Activated naive CD8-positive, alpha-beta T cell (primary cell): ENCODE data around the gene INHBB.

ENCODE experiments used
- H3K27ac Mint-ChIP-seq: one replicate; pipeline ENCODE4 v1.8.0; 2021; ENCODE audit warnings: mixed read lengths
- H3K27me3 Mint-ChIP-seq: one replicate; pipeline ENCODE4 v1.8.0; 2021; ENCODE audit warnings: mixed read lengths
- H3K36me3 Mint-ChIP-seq: one replicate; pipeline ENCODE4 v1.8.0; 2021; ENCODE audit warnings: mixed read lengths
- H3K4me1 Mint-ChIP-seq: one replicate; pipeline ENCODE4 v1.8.0; 2021; ENCODE audit warnings: low read depth, mixed read lengths
- H3K4me3 Mint-ChIP-seq: one replicate; pipeline ENCODE4 v1.8.0; 2021; ENCODE audit warnings: mild to moderate bottlenecking, mixed read lengths
- H3K9me3 Mint-ChIP-seq: one replicate; pipeline ENCODE4 v1.8.0; 2021; ENCODE audit warnings: low read depth, mixed read lengths

INHBB gene

DNA sequence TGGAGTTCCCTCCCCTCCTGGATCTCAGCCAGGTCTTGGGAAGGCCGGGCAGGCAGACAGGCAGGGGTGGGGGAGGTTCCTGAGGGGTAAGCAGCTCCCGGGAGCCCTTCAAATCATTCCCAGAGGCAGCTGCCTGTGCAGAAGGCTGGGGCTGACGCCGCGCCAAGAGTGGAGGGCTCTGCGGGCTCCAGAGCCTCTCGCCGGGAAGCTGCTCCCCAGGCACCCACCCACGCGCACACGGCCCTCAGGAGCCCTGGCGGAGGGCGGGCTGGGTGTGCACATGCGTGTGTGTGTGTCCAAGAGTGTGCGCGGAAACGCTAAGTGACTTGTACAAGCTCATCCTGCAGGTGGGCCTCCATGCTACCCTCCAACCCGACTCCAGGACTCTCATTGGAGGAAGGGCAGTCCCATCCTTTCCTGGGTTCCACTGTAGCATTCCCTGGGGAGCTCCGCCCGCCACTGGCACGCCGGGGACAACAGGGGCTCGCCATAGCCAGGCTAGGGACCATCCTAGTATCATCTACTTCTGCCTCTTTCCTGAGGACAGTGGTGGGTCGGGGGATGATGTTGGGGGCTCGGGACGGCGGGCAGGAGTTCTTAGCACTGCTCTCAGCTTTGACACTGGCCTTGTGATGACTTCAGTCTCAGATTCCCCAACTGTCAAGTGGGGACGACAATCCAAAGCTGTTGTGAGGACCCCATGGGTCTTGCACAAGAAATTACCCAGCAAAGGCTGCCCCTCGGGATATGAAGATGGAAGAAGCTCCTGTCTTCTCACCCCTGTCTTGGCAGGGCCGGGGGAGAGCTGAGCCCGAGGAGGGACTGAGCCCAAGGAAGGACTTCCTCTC lies 50.3 kb downstream of the INHBB start:
- no peaks in the 10 kb centered on the region for H3K36me3 Mint-ChIP-seq
- peaks cover 3% of the 10 kb centered on the region for H3K27me3 Mint-ChIP-seq
- H3K27ac Mint-ChIP-seq, result no peak overlapping the region

DNA sequence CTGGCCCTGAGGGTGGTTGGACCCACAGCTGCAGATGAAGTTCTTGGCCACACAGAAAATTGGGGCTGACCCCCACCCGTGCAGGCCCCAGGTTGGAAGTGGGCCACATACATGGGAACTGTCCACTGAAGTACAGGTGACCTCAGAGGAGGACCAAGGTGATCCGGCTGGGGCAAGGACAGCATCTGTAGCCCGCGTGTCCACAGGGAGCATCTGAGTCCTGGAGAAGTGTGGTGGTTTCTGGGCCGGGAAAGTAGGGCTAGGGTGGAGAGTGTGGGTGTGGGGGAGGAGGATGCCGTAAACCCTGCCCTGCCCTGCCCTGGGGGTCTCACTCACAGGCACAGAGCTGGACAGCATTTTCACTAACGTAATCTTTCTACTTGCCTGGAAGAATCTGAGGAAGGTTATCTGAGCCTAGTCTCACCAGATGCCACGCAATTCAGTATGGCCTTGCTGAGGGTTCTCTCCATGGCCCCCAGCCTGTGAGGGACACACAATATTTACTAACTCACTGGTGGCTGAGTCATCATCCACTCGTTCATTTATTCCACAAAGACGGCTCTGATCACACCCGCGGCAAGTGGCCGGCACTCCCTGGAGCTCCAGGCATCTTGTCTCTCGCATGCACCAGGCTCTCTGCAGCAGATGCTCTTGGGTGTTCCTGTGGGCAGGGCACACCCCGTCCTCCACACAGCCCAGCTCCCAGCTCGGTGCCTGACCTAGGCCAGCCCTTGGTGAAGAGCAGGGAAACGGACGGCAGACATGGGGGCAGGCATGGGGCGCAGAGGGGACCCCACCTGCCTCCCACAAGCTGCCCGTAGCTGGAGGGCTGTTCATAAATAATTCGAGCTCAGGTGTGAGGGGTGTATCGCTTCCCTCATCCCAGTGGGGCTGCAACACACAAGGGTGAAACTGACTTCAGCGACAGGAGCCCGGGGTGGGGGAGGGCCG lies 51.2 kb downstream of the INHBB start:
- Mint-ChIP-seq H3K4me3 (no peak overlapping the region), H3K27ac (no peak overlapping the region), H3K36me3 (no peaks in the 10 kb centered on the region), H3K9me3 (no peaks in the 10 kb centered on the region), H3K4me1 (no peaks in the 10 kb centered on the region), H3K27me3 (peaks cover 3% of the 10 kb centered on the region)

More for the DNA sequence above, 50.3 kb downstream of the INHBB start:
- H3K9me3 Mint-ChIP-seq, result no peaks in the 10 kb centered on the region
- H3K4me3 Mint-ChIP-seq, result no peak overlapping the region
- no peaks in the 10 kb centered on the region for H3K4me1 Mint-ChIP-seq

- H3K27ac Mint-ChIP-seq, result no peak overlapping the region
- H3K36me3 Mint-ChIP-seq, result no peaks in the 10 kb centered on the region
- H3K27me3 Mint-ChIP-seq, result peaks cover 3% of the 10 kb centered on the region
- no peaks in the 10 kb centered on the region for H3K4me1 Mint-ChIP-seq
- no peak overlapping the region for H3K4me3 Mint-ChIP-seq
- H3K9me3 Mint-ChIP-seq, result no peaks in the 10 kb centered on the region
Measured at GRCh38 chr2:120398051-120398995, 52.4 kb downstream of the INHBB start.

DNA sequence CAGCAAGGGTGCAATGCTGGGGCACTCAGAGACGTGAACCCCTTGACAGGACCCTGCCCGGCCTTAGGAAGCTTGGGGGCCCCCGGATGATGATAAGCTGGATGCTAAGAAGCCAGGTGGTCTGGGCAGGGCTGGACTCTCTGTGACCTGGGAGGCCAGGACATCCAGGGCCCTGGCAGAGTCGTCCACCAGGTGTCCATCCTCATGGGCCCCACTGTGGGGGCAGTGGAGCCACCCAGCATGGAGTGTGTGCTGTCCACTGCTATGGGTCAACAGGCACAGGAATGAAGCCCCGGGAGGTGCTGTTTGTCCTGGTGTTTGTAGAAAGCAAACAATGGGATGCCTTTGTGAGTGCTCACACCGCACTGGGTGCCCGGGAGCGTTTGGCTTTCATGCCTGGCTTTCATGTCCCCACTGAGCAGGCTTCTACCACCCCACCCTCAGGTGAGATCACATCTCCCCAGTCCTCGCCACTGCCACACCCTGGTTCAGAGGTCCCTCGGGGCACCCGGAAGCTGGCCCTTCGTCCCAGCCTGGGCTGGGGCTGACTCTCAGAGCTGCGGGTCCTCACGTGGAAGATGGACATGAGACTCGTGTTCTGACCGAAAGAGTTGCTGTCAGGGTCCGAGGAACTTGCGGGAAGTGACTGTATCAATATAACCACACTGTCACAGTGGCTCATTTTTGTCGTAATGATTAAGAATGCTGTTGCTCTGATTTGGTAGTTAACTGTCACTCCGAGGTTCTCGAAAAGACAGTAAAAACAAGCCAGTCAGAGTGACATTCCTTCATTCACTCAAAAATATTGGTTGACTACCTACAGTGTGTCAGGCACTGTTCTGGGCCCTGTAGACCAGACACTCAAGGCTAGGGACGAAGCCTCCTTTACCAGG lies 53.3 kb downstream of the INHBB start:
- H3K4me3 Mint-ChIP-seq, result no peak overlapping the region
- H3K36me3 Mint-ChIP-seq, result no peaks in the 10 kb centered on the region
- H3K27me3 Mint-ChIP-seq, result peaks cover 3% of the 10 kb centered on the region
- H3K4me1 Mint-ChIP-seq, result no peaks in the 10 kb centered on the region
- no peak overlapping the region for H3K27ac Mint-ChIP-seq
- H3K9me3 Mint-ChIP-seq, result no peaks in the 10 kb centered on the region

DNA sequence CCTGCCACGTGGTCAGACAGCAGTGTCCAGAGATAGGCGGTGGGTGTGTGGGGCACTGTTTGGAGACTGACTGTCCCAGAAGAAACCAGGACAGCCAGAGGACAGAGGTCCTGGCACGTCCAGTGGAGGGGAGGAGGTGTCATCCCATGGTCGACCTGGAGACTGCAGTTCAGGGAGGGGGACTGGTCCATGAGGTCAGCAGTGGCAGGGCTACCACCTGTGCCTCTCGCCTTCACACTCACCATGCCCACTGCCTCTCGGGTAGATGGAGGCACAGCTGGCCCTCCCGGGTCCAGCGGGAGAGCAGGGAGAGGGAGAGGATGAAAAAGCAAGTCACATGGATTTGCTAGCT lies 53.9 kb downstream of the INHBB start:
- Mint-ChIP-seq H3K4me1 (no peaks in the 10 kb centered on the region), H3K27ac (no peak overlapping the region), H3K36me3 (no peaks in the 10 kb centered on the region), H3K27me3 (peaks cover 3% of the 10 kb centered on the region), H3K4me3 (no peak overlapping the region), H3K9me3 (no peaks in the 10 kb centered on the region)

- Mint-ChIP-seq H3K4me1 (no peaks in the 10 kb centered on the region), H3K4me3 (no peak overlapping the region), H3K36me3 (no peaks in the 10 kb centered on the region), H3K27me3 (peaks cover 3% of the 10 kb centered on the region), H3K27ac (no peak overlapping the region), H3K9me3 (no peaks in the 10 kb centered on the region)
Measured at GRCh38 chr2:120400551-120400950, 54.6 kb downstream of the INHBB start.
